ENCODE measurements around the gene AKAP13. TPM values are rescaled to one million over a fixed set of nuclear protein-coding genes. Genes with fewer than 3 reads are reported as not detected.
A peak's percentile ranks its signal among the peaks of the same experiment; 100 is the strongest.

Gene AKAP13
- total RNA-seq, 4 donors from 2014 or later = 189 to 405 (median 244) TPM

DNA sequence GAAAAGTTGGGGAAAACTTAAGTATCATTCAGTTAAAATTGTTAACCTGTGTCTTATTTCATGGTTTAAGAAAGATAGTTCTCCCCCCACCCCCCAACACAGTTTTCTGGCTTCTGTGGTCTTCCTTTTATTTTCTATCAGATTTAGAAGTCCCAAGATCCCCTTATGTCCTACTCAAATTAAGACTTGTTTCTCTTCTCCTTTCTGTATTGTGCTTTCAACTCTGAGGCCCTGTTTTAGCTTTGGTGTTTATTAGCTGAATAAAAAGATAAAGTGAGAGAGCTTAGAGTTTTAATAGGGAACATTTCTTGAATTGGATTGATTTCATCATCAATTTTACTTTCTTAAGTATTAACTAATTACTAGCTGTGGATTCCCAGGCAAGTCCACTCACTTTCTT lies 62.6 kb downstream of the AKAP13 start:
- no peak for DNase-seq
- intact Hi-C loops (cut with DNase I) = no loop called here
- Histone ChIP-seq H3K9me3 (no peaks in the 10 kb centered on the region), H3K4me1 (peaks cover 23 to 34% of the 10 kb centered on the region in 2 donors), H3K4me3 (replicated peaks in 1 of 3) (no peak overlapping the region), H3K27ac (peak overlapping the region in 2 of 3 donors; percentile 8 to 25), H3K27me3 (no peaks in the 10 kb centered on the region), H3K36me3 (no peaks in the 10 kb centered on the region)
- TF ChIP-seq POLR2A (IDR thresholded peaks at IDR 0.05) = no peak
- TF ChIP-seq, protein P1, sequence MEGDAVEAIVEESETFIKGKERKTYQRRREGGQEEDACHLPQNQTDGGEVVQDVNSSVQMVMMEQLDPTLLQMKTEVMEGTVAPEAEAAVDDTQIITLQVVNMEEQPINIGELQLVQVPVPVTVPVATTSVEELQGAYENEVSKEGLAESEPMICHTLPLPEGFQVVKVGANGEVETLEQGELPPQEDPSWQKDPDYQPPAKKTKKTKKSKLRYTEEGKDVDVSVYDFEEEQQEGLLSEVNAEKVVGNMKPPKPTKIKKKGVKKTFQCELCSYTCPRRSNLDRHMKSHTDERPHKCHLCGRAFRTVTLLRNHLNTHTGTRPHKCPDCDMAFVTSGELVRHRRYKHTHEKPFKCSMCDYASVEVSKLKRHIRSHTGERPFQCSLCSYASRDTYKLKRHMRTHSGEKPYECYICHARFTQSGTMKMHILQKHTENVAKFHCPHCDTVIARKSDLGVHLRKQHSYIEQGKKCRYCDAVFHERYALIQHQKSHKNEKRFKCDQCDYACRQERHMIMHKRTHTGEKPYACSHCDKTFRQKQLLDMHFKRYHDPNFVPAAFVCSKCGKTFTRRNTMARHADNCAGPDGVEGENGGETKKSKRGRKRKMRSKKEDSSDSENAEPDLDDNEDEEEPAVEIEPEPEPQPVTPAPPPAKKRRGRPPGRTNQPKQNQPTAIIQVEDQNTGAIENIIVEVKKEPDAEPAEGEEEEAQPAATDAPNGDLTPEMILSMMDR (IDR thresholded peaks at IDR 0.05) = no peak

DNA sequence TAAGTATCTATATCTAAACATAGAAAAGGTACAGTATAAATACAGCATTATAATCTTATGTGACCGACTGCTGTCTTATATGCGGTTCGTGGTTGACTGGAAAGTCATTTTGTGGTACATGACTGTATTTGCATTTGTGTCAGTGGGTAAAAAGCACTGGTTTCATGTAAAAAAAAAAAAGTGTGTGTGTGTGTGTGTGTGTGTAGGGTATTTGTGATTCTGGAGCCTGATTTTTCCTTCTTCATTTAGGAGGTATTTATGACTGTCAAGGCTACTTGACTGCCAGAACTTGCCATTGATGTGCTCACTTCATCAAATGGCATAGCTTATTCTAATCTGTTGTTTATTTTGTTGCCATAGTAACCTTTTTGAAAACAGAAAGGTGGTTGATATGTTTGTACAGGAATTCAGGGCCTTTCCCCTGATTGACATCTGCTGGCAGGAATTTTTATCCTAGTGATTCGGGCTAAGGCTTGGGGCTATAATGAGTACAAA lies 63.2 kb downstream of the AKAP13 start:
- Histone ChIP-seq H3K4me1 (peaks cover 23 to 34% of the 10 kb centered on the region in 2 donors), H3K9me3 (no peaks in the 10 kb centered on the region), H3K27me3 (no peaks in the 10 kb centered on the region), H3K4me3 (replicated peaks in 1 of 3) (no peak overlapping the region), H3K36me3 (no peaks in the 10 kb centered on the region), H3K27ac (peak overlapping the region in 2 of 3 donors; percentile 8 to 35)
- TF ChIP-seq, protein P1 (IDR thresholded peaks at IDR 0.05) = no peak
- no peak for TF ChIP-seq POLR2A (IDR thresholded peaks at IDR 0.05)
- 72 to 74% methylated on average over 4 of the region's 4 CpGs for WGBS, 2 donors
- no peak for DNase-seq
- intact Hi-C loops (cut with DNase I) = no loop called here

DNA sequence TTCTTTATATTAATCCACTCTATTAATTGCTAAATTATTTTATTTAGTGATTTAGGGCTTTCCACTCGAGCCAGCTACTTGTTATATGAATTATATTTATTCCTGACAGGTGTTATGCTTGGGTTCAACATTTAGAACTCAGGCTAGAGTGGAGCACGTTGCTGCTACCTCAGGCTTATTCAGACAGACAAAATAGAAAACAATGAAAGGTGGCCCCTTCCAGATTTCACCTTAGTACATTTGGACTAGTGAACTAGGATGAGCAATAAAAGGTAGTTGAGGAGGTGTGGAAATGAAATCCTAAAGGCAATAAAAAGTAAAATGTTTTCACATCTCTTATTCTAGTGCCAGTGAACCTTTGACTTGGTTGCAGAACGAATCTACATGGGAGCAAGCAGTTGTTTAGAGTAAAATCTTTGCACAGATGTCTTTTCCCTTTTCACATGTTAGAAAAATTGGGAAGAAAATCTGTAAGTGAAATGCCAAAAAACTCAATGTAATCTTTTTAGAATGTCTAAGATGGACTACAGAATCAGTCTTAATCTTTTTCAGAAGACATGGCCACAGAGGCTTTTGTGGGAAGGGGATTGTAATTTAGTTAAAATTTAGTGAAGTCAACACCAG lies 63.8 kb downstream of the AKAP13 start:
- no peak for DNase-seq
- H3K27ac ChIP-seq = peak overlapping the region in 1 of 3 donors; percentile 35
- H3K27me3 ChIP-seq = no peaks in the 10 kb centered on the region
- H3K4me3 ChIP-seq (replicated peaks in 1 of 3) = no peak overlapping the region
- WGBS, 2 donors = 47 to 48% methylated on average over 3 of the region's 3 CpGs
- peaks cover 23 to 34% of the 10 kb centered on the region in 2 donors for H3K4me1 ChIP-seq
- no peaks in the 10 kb centered on the region for H3K36me3 ChIP-seq
- intact Hi-C loops (cut with DNase I) = no loop called here
- no peak for TF ChIP-seq POLR2A (IDR thresholded peaks at IDR 0.05)
- TF ChIP-seq, protein P1 (IDR thresholded peaks at IDR 0.05) = no peak
- no peaks in the 10 kb centered on the region for H3K9me3 ChIP-seq

DNA sequence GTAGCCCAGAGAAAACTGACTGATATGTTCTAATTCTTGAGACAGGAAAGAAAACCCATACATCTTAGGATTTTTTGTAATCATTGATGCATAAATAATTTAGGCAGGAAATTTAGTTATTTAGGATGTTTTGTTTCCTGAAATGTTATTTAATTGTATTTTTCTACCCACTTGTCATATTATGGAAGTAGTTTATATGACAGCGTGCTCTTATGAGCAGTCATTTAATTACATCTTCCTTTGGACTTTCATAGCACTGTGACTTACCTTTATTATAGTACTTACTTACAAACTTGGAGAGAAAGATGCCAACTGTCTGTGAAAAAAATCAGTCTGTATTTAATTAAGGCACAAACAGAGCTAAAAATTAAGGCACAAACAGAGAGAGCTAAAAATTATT lies 65.0 kb downstream of the AKAP13 start:
- TF ChIP-seq, protein P1 (IDR thresholded peaks at IDR 0.05) = no peak
- no peak for TF ChIP-seq POLR2A (IDR thresholded peaks at IDR 0.05)
- DNase-seq = no peak
- no peaks in the 10 kb centered on the region for H3K27me3 ChIP-seq
- H3K4me3 ChIP-seq (replicated peaks in 1 of 3) = no peak overlapping the region
- WGBS, 2 donors = 96 to 97% methylated on average over 1 of the region's 1 CpG
- H3K4me1 ChIP-seq = peaks cover 23 to 34% of the 10 kb centered on the region in 2 donors
- H3K9me3 ChIP-seq = no peaks in the 10 kb centered on the region
- no peak overlapping the region for H3K27ac ChIP-seq
- intact Hi-C loops (cut with DNase I) = no loop called here
- no peaks in the 10 kb centered on the region for H3K36me3 ChIP-seq

DNA sequence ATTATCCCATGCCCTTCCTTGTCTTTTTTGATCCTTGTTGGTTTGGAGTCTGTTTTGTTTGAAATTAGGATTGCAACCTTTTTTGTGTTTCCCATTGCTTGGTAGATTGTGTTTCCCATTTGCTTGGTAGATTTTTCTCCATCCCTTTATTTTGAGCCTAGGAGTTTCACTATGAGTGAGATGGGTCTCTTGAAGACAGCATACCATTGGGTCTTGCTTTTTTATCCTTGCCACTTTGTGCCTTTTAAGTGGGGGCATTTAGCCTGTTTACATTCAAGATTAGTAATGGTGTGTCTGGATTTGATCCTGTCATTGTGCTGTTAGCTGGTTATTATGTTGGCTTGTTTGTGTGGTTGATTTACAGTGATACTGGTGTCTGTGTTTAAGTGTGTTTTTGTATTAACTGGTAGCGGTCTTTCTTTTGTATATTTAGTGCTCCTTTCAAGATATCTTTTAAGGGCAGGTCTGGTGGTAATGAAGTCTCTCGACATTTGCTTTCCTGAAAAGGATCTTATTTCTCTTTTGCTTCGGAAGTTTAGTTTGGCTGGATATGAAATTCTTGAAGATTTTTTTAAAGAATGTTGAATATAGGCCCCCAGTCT lies 70.8 kb downstream of the AKAP13 start:
- Histone ChIP-seq H3K36me3 (no peaks in the 10 kb centered on the region), H3K27me3 (no peaks in the 10 kb centered on the region), H3K4me1 (peaks cover 5 to 23% of the 10 kb centered on the region in 2 donors), H3K27ac (no peak overlapping the region), H3K4me3 (replicated peaks in 1 of 3) (no peak overlapping the region), H3K9me3 (no peaks in the 10 kb centered on the region)
- TF ChIP-seq POLR2A (IDR thresholded peaks at IDR 0.05) = no peak
- TF ChIP-seq, protein P1 (IDR thresholded peaks at IDR 0.05) = no peak
- no peak for DNase-seq
- 70 to 91% methylated on average over 3 of the region's 3 CpGs for WGBS, 2 donors
- intact Hi-C loops (cut with DNase I) = no loop called here
